ENCODE measurements around the gene TBXT.

DNA sequence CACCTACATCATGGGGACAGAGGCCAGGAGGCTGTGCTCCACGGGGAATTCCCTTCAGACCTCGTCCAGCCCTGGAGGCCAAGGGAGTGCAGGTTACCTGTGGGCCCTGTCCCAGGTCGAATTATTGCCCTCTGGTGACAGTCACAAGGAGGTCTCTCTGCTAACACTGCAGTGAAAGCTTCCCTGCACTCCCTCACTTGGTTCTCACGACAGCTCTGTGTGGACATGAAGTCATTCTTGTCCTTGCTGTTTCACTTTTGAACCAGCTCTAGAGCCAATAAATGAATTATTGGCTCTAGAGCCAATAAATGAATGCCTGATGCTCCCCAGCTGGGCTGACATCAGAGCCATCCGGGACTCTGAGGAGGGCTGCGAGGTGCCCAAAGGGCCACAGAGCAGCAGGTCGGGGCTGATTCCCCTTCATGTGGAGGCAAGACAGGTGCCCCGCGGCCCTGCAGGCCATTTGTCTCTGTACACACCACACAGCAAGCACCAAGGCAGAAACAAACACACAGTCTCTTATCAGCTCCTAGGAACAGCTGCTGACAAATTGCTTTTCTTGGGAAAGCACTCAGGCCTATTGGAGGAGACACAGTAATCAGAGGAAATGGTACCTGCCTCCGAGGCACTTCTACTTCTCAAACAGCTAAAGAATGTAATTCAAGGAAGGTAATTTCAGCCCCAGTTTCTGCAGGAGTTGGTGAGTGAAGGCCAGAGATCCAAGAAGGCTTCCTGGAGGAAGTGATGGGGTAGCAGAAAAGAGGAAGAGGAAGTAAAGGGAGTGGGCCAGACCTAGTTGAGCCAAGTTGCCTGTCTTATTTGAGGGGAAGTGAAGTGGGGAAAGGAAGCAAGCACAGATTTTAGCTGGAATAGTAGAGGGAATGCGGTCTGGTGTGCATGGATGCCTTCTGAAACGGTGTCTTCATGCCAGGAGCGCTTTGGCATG, 27.5 kb upstream of the TBXT start:
- no peak for TF ChIP-seq FOXK2 (IDR thresholded peaks at IDR 0.05)
- no peak for TF ChIP-seq FOXA1 (IDR thresholded peaks at IDR 0.05)
- no peak for TF ChIP-seq SP1 (IDR thresholded peaks at IDR 0.05)
- TF ChIP-seq BHLHE40 (IDR thresholded peaks at IDR 0.05; ENCODE audit: borderline replicate concordance): no peak
- no peak for TF ChIP-seq ZNF384 (IDR thresholded peaks at IDR 0.05)
- no peak for TF ChIP-seq FOXM1 (IDR thresholded peaks at IDR 0.05; ENCODE audit: borderline replicate concordance)
- no peak for TF ChIP-seq ELF4 (IDR thresholded peaks at IDR 0.05)
- TF ChIP-seq HDGF (IDR thresholded peaks at IDR 0.05; ENCODE audit: borderline replicate concordance): no peak
- TF ChIP-seq L3MBTL2 (conservative IDR thresholded peaks at IDR 0.05): no peak
- no peak for TF ChIP-seq ARNT (IDR thresholded peaks at IDR 0.05)
